Measurements from ENCODE around the gene CRB2.
A peak's percentile ranks its signal among the peaks of the same experiment; 100 is the strongest.

DNA sequence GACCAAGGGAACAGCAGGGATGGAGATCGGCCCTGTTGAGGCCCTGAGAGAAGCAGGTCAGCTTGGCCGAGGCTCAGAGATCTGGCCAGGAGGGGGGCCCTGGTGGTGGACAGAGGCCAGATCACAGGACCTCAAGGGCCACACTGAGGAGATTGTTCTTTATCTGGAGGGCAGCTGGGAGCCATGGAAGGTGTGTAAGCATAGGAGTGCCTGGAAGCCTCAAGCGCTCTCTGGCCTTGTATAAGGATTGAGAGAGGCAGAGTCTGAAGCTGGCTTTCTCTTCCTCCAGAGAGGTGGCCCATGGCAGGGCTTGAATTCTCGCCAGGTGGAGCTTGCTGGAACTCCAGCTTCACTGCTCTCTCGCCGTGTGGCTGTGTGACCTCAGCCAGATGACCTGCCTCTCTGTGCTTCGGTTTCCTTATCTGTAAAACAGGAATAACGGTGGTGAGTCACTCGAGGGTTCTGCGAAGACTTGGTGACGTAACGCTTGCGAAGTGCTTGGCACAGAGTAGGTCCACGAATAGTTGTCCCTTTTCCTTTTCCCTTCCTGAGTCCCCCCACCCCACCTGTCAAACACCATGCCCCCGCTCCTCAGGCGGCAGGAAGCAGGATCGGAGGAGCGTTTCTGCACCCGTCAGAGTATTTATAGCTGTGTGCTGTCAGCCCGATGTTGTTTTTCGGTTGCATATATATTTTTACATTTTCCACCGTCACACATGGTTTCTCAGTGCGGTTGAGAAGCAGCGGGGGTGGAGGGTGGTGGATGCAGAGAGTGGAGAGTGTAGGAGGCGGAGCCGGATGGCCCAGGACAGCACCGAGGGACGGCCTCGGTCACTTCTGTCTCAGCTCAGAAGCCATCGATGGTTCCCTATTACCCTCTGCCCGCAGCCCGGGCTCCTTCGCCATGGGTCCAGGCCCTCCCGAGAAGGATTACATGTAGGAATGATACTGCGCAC lies 17.0 kb upstream of the CRB2 start:
- TF ChIP-seq CTCF (IDR thresholded peaks at IDR 0.05; ENCODE audit: low read depth, low read length) (no peak), POLR2A (IDR thresholded peaks at IDR 0.05; ENCODE audit: extremely low read depth, insufficient read length) (peak; percentile 26), MYC (IDR thresholded peaks at IDR 0.05; ENCODE audit: low read depth, low read length) (peak; percentile 67)
- TF ChIP-seq, protein P1, sequence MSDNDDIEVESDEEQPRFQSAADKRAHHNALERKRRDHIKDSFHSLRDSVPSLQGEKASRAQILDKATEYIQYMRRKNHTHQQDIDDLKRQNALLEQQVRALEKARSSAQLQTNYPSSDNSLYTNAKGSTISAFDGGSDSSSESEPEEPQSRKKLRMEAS (IDR thresholded peaks at IDR 0.05; ENCODE audit: low read depth, low read length): peak; percentile 74
